T-helper 1 cell treated with Interleukin-12 subunit alpha and Interleukin-12 subunit beta and Interleukin-4 antibody, amounts not matched to agents 30 ng/mL and 1 ng/mL, for 36 hours (primary cell): ENCODE measurements around the gene ALDH1A3. TPM values are rescaled to one million over a fixed set of nuclear protein-coding genes. Genes with fewer than 3 reads are reported as not detected.

ENCODE experiments used
- intact Hi-C: fragments of 100-400 bp; cut with micrococcal nuclease; formaldehyde crosslinking; loops from one replicate; pipeline ENCODE4 v1.15.1; 2024
- total RNA-seq: library from RNA; stranded (reverse); gene quantifications from 2 replicates; pipeline ENCODE4 v1.2.3, GENCODE V29; 2022

The ALDH1A3 gene
- total RNA-seq, 1 donor from 2014 or later: not detected

- intact Hi-C loops: no loop called here
Measured at GRCh38 chr15:100901296-100901695, 21.7 kb downstream of the ALDH1A3 start.

DNA sequence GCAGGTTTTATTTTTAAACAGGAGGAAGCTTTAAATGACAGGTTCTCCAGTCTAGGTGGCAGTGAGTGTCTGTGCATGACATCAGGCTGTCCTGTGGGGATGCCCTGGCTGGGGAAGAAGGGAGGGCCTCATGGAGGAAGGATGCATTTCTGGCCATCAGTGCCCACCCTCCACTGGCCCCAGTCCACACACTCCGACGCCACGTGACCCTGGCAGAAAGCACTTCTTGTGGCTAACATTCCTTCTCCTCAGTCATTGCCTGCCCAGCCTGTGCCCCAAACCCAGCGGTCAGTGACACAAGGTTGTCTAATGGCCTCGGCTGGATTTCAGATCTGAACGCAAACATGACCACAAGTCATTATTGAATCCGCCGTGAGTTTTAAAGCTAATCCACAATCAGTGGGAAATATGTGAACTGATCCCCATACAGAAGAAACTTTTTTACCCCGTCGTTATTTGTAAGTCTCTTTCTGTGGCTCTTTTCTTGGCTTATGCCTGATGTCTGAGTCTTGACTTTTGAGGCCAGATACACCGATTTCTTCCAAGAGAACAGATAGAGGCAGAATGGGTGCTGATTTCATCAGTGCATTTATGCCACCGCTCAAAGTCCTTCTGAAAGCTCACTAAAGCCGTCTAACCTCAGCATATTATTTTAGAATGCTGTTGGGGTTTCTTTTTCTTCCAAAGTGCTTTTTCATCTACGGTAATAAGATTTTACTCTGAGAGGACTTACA is 22.2 kb downstream of the ALDH1A3 start:
- intact Hi-C loops: no loop called here

DNA sequence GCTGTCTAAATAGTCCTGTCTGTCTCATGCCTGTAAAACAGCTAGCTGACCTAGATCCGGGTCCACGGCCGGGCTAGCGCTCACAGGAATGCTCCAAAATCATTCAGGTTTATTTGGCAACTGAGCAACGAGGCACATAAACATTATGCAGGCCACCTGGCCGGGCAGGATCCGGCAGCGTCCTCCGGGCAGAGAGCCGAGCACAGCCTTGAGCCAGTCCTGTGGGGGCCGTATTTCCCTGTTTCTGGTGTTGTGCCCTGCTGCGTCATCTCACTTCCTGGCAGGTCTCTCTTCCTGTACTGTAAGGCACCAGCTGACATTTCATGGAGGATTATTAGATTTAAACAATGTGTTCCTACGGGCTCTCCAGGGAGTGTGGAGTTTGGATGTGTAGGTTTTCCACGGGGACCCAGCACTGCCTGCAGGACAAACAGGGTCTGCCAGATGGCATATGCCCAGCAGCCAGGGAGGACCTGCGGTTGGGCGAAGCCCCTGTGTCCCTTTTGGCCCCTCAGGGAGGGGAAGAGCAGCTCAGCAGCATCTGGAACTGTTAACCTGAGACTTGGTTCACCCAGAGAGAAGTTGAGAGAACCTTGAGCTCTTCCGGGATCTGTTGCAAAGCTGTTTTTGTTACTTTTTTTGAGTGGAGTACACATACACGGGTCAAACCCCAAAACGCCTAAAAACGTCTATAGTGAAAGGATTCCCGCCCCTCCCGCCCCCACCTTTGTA is 23.0 kb downstream of the ALDH1A3 start:
- intact Hi-C loops: no loop called here

DNA sequence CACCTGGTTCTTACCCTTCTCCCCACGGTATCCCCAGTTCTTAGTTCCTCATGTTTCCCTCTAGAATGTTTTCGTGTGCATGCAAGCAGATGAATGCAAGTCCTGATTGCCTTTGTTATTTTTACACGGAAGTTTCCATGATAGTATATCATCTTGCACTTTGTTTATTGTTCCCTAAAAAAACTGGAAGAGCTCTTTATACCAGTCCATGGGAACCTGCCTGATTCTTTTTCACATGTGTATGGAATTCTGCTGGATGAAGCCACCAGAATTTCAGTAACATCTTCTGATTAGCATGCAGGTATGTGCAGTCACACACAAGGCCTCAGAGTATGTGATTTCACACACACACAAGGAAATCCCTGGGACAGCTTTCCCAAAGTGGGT is 23.5 kb downstream of the ALDH1A3 start:
- intact Hi-C loops: no loop called here

- intact Hi-C loops: no loop called here
Measured at GRCh38 chr15:100905850-100906249, 26.2 kb downstream of the ALDH1A3 start.

GRCh38 chr15:100908466-100908865 is 28.8 kb downstream of the ALDH1A3 start:
- intact Hi-C loops: no loop called here

DNA sequence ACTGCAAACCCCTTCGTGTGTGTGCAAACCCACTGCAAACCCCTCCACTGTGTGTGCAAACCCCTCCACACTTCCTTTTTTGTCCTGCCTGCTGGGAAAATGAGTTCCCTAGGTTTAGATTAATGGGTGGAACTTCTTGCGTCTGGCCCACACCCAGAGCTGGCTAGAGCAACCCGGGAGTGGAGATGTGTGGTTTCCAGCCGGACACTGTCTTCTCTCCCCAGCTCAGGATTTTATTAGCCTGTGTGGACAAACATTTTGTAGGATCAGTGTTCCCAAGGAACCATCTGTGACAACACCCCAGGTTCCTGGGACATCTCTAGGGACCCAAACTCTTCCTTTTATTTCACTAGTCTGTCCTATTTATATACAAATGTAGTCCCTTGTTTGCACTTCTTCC is 29.9 kb downstream of the ALDH1A3 start:
- intact Hi-C loops: no loop called here

GRCh38 chr15:100909989-100910955 is 30.6 kb downstream of the ALDH1A3 start:
- intact Hi-C loops: no loop called here

DNA sequence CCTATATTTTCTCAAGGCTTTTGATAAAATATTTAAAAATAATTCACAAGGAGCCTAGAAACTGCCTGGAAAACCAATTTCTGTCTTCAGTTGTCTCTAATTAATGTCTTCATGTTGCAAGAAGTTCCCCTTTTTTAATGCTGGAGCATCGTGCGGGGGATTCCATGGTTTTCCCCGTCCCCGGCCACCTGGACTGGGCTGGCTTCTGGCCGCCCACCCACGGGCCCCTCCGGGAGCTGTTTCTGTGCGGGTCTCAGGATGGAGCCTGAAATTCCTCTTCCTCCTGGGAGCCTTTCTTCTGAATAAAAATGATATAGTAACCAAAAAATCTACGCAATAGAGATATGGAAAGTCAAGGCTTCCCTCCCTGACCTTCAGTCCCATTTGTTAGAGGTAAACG is 31.5 kb downstream of the ALDH1A3 start:
- intact Hi-C loops: no loop called here

GRCh38 chr15:100913961-100914360 is 34.3 kb downstream of the ALDH1A3 start:
- intact Hi-C loops: no loop called here

DNA sequence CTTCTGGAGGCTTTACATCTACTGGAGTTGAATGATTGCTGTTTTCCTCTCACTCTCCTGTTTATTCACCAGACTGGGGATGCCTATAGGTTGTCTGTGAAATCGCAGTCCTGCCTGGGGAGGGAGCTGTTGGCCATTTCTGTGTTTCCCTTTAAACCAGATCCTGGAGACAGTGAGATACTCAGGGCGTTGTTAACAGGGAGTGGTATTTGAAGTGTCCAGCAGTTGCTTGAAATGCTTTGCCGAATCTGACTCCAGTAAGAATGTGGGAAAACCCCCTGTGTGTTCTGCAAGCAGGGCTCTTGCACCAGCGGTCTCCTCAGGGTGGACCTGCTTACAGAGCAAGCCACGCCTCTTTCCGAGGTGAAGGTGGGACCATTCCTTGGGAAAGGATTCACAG is 35.2 kb downstream of the ALDH1A3 start:
- intact Hi-C loops: loop anchor here (5.0 kb wide), 2 partner anchors 288 to 573 kb away; partner anchors contain the start of gene ADAMTS17

GRCh38 chr15:100918034-100918689 is 38.5 kb downstream of the ALDH1A3 start:
- intact Hi-C loops: loop anchor here (1.0 to 5.0 kb wide), 3 partner anchors 89 to 576 kb away; partner anchors contain the start of gene ADAMTS17

- intact Hi-C loops: loop anchor here (1.0 to 5.0 kb wide), 3 partner anchors 88 to 577 kb away; partner anchors contain the start of gene ADAMTS17
Measured at GRCh38 chr15:100918690-100919480, 39.3 kb downstream of the ALDH1A3 start, which contains the start of gene LRRK1. Gene LRRK1 (plus strand): TSS chr15:100919357. CDS start chr15:100924633, 5,276 bp downstream.

DNA sequence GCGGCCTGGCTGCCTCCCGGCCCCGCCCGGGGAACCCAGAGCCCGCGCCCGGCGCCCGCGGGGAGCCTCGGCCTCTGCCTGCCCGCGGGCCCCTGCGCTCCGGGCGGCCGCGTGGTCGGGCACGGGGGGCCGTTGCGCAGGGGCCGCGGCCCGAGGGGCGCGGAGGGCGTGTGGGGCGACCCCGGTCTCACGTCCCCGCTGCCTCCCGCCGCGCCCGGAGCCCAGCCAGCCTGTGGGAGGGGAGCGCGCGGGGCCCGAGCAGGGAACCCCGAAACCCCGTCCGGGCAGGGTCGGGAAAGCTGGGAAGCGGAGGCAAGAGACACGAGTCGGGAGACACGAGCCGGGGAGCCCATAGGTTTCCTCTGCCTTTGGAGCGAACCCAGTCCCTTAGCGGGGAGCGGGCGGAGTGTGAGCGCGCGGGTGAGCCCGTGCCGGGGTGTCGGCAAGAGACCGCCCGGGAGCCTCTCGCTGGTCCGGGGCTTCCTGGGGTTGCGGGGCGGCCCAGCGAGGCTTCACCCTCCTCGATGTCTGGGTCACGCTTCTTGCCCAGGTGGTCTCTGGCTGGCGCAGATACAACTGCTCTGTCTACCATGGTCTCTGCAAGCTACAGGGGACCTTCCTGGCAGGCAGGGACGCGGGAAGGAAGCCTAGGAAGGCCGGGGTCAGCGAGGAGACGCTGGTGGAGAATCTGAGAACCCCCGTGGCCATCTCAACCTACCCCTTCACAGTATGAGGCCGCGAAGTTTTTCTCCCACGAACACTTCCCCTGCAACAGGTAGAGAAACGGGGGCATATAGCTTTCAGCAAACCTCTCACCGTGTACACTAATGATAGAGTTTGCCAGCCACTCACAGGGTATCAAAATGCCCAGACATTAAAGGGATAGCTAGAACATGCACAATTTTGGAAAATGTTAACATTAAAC is 40.1 kb downstream of the ALDH1A3 start:
- intact Hi-C loops: loop anchor here (2.0 to 5.0 kb wide), 3 partner anchors 292 to 577 kb away; partner anchors contain the start of genes ADAMTS17 and CHSY1

GRCh38 chr15:100920516-100921135 is 41.0 kb downstream of the ALDH1A3 start:
- intact Hi-C loops: loop anchor here (2.0 kb wide), 1 partner anchor 332 kb away; the partner anchor contains the start of gene CHSY1

- intact Hi-C loops: no loop called here
Measured at GRCh38 chr15:100922192-100923040, 42.8 kb downstream of the ALDH1A3 start.

GRCh38 chr15:100923076-100923475 is 43.4 kb downstream of the ALDH1A3 start:
- intact Hi-C loops: no loop called here
